Coronary artery (tissue), 2 donors: ENCODE results near the gene LARGE1.

Experiments used
- DNase-seq: peaks from one replicate; pipeline ENCODE4 v3.0.0-alpha.2; 2017; ENCODE audit warnings: low spot score
- H3K27ac ChIP-seq, 2 donors: fragments of 200-600 bp; sonication (generic); one replicate each; pipeline ENCODE4 v1.5.1; 2016 to 2019
- H3K4me3 ChIP-seq: fragments of 200-600 bp; sonication (generic); 2 replicates; pipeline ENCODE4 v1.5.1; 2016; ENCODE audit warnings: mild to moderate bottlenecking, moderate library complexity
- CTCF ChIP-seq: fragments of 200-600 bp; sonication (generic); IDR thresholded peaks from one replicate; pipeline ENCODE4 v1.5.1; 2019; ENCODE audit warnings: antibody characterized with exemption

Gene LARGE1

GRCh38 chr22:33851240-33851639 is 69.0 kb downstream of the LARGE1 start:
- Histone ChIP-seq H3K27ac (peak overlapping the region in 1 of 2 donors; percentile 8), H3K4me3 (peak overlapping the region; percentile 0)
- no peak for DNase-seq
- no peak for TF ChIP-seq CTCF

- TF ChIP-seq CTCF, result no peak
- H3K27ac ChIP-seq, result no peak overlapping the region
- no peak for DNase-seq
- no peak overlapping the region for H3K4me3 ChIP-seq
Measured at GRCh38 chr22:33850724-33851123, 69.6 kb downstream of the LARGE1 start.

- DNase-seq, result no peak
- H3K27ac ChIP-seq, result no peak overlapping the region
- TF ChIP-seq CTCF, result no peak
- H3K4me3 ChIP-seq, result no peak overlapping the region
Measured at GRCh38 chr22:33850193-33850592, 70.1 kb downstream of the LARGE1 start.

GRCh38 chr22:33848251-33848650 is 72.0 kb downstream of the LARGE1 start:
- no peak overlapping the region for H3K4me3 ChIP-seq
- no peak for TF ChIP-seq CTCF
- DNase-seq, result no peak
- H3K27ac ChIP-seq, result no peak overlapping the region

- Histone ChIP-seq H3K27ac (no peak overlapping the region), H3K4me3 (no peak overlapping the region)
- DNase-seq, result no peak
- TF ChIP-seq CTCF, result no peak
Measured at GRCh38 chr22:33844273-33844672, 76.0 kb downstream of the LARGE1 start.

- no peak for DNase-seq
- TF ChIP-seq CTCF, result no peak
- Histone ChIP-seq H3K27ac (peak overlapping the region; percentile 75 to 84), H3K4me3 (peak overlapping the region; percentile 50)
Measured at GRCh38 chr22:33842421-33843094, 77.7 kb downstream of the LARGE1 start.

GRCh38 chr22:33842006-33842354 is 78.3 kb downstream of the LARGE1 start:
- Histone ChIP-seq H3K4me3 (peak overlapping the region; percentile 50), H3K27ac (peak overlapping the region; percentile 75 to 84)
- DNase-seq, result no peak
- TF ChIP-seq CTCF, result no peak
